ENCODE measurements around the gene TUBGCP6.
A peak's percentile ranks its signal among the peaks of the same experiment; 100 is the strongest.

Gene TUBGCP6

DNA sequence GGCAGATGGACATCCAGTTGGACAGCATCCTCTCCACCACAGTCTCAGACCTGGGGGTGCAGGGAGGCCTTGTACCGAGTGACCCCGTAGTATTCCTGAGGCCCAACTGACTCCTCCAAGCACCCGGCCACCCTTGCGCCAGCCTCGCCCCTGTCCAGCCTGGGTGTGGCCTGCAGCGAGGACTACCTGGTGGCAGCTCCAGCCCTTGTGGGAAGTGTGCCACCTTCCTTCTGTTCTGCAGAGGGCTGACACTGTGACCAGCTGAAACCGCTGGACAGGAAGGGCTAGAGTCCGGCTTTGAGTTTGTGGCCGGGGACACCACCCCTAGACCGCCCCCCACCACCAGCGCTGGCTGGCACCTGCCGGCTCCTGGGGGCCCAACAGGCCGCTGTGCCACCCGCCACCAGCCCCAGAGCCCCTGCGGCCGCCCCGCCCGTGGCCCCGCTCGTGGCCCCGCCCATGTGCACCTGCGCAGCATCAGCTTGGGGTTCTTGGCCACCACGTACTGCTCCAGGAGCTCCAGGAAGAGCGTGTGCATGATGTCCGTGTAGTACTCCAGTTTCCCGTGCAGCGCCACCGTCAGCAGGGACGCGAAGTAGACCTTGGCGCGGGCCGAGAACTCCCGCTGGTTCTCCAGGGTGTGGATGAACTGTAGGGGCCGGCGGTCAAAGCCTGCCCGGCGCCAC, 35.3 kb upstream of the TUBGCP6 start:
- peaks cover 73% of the 10 kb centered on the region for H3K36me3 ChIP-seq (ENCODE audit: low read depth)
- H3K4me1 ChIP-seq (ENCODE audit: insufficient read depth, poor library complexity, severe bottlenecking) = peaks cover 11% of the 10 kb centered on the region
- no peaks in the 10 kb centered on the region for H3K9me3 ChIP-seq (ENCODE audit: severe bottlenecking)
- TF ChIP-seq, protein P1, sequence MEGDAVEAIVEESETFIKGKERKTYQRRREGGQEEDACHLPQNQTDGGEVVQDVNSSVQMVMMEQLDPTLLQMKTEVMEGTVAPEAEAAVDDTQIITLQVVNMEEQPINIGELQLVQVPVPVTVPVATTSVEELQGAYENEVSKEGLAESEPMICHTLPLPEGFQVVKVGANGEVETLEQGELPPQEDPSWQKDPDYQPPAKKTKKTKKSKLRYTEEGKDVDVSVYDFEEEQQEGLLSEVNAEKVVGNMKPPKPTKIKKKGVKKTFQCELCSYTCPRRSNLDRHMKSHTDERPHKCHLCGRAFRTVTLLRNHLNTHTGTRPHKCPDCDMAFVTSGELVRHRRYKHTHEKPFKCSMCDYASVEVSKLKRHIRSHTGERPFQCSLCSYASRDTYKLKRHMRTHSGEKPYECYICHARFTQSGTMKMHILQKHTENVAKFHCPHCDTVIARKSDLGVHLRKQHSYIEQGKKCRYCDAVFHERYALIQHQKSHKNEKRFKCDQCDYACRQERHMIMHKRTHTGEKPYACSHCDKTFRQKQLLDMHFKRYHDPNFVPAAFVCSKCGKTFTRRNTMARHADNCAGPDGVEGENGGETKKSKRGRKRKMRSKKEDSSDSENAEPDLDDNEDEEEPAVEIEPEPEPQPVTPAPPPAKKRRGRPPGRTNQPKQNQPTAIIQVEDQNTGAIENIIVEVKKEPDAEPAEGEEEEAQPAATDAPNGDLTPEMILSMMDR (IDR thresholded peaks at IDR 0.05; ENCODE audit: poor library complexity, severe bottlenecking) = no peak
- no peaks in the 10 kb centered on the region for H3K27me3 ChIP-seq (ENCODE audit: insufficient read depth, poor library complexity, severe bottlenecking)
- DNase-seq (ENCODE audit: low spot score) (no peak), ATAC-seq (ENCODE audit: low read depth) (no peak)
- H3K4me3 ChIP-seq (ENCODE audit: severe bottlenecking) = no peak overlapping the region
- peak overlapping the region; percentile 3 for H3K27ac ChIP-seq (ENCODE audit: poor library complexity, severe bottlenecking)

DNA sequence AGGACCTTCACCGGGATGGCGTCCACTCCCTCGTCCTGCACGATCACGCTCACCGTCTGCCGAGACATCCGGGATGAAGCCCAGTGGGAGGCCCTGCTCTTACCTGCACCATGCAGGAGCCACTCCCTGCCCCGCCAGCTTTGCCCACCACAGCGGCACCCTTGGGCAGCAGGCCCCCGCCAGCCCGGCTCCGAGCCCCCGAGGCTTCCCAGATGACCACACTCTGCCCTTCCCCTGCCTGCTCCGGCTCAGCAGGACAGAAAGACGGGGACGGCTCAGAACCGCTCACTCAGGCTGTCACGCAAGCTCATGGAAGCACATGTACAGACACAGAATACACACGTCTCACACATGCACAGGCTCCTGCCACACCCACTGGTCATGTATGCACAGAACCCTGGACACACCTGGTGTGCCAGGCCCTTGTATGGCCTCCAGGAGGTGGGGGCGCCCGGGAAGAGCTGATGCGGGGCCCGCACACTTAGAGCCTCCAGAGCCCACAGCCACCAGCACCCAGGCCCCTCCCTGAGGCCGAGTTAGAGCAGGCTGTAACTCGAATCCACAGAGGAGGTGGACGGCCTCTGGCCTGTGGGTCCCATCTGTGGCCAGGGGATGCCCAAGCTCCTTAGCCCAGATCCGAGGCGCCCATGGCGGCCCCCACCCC, 34.3 kb upstream of the TUBGCP6 start:
- Histone ChIP-seq H3K4me1 (ENCODE audit: insufficient read depth, poor library complexity, severe bottlenecking) (peaks cover 11% of the 10 kb centered on the region), H3K36me3 (ENCODE audit: low read depth) (peaks cover 78% of the 10 kb centered on the region), H3K4me3 (ENCODE audit: severe bottlenecking) (no peak overlapping the region), H3K9me3 (ENCODE audit: severe bottlenecking) (no peaks in the 10 kb centered on the region), H3K27me3 (ENCODE audit: insufficient read depth, poor library complexity, severe bottlenecking) (no peaks in the 10 kb centered on the region), H3K27ac (ENCODE audit: poor library complexity, severe bottlenecking) (peak overlapping the region; percentile 3)
- no peak for ATAC-seq (ENCODE audit: low read depth)
- no peak for DNase-seq (ENCODE audit: low spot score)
- TF ChIP-seq, protein P1 (IDR thresholded peaks at IDR 0.05; ENCODE audit: poor library complexity, severe bottlenecking) = no peak

DNA sequence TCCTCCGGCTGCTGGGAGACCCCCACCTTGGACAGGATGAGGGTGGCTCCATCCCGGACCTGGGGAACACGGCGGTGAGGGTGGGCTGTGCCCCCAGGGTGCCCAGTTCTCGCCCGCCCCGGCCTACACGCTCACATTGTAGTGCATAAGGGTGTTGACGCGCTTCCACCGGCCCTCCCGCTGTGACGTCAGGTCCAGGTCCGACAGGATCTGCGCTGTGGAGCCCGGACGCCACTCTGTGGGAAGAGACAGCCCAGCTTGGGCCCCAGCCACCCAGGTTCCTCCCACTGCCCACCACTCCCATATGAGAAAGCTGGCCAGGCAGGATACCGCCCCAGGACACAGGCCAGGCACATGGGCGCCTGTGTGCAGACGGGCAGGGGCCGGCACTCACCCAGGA, 33.6 kb upstream of the TUBGCP6 start:
- Histone ChIP-seq H3K4me1 (ENCODE audit: insufficient read depth, poor library complexity, severe bottlenecking) (peaks cover 11% of the 10 kb centered on the region), H3K27me3 (ENCODE audit: insufficient read depth, poor library complexity, severe bottlenecking) (no peaks in the 10 kb centered on the region), H3K9me3 (ENCODE audit: severe bottlenecking) (no peaks in the 10 kb centered on the region), H3K36me3 (ENCODE audit: low read depth) (peaks cover 81% of the 10 kb centered on the region), H3K4me3 (ENCODE audit: severe bottlenecking) (no peak overlapping the region), H3K27ac (ENCODE audit: poor library complexity, severe bottlenecking) (no peak overlapping the region)
- no peak for ATAC-seq (ENCODE audit: low read depth)
- TF ChIP-seq, protein P1 (IDR thresholded peaks at IDR 0.05; ENCODE audit: poor library complexity, severe bottlenecking) = no peak
- DNase-seq (ENCODE audit: low spot score) = no peak

DNA sequence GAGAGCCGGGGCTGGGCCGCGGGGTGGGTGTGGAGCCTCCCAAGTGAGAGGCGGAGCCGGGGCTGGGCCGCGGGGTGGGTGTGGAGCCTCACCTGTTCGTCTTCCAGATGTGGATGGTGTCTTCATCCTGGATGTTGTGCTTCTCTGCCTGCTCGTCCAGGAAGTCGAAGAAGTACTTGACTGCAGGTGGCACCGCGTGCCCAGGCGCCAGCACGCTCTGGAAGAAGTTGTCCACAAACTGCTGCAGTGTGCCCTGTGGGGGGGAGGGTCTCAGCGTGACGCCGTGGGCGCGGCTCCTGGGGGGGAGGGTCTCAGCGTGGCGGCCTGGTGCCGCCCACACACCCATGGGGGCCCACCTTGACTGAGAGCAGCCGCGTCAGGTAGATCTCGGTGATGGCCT, 32.9 kb upstream of the TUBGCP6 start:
- no peak for ATAC-seq (ENCODE audit: low read depth)
- Histone ChIP-seq H3K9me3 (ENCODE audit: severe bottlenecking) (no peaks in the 10 kb centered on the region), H3K4me1 (ENCODE audit: insufficient read depth, poor library complexity, severe bottlenecking) (peaks cover 8% of the 10 kb centered on the region), H3K4me3 (ENCODE audit: severe bottlenecking) (no peak overlapping the region), H3K27me3 (ENCODE audit: insufficient read depth, poor library complexity, severe bottlenecking) (no peaks in the 10 kb centered on the region), H3K27ac (ENCODE audit: poor library complexity, severe bottlenecking) (no peak overlapping the region), H3K36me3 (ENCODE audit: low read depth) (peaks cover 77% of the 10 kb centered on the region)
- no peak for DNase-seq (ENCODE audit: low spot score)
- TF ChIP-seq, protein P1 (IDR thresholded peaks at IDR 0.05; ENCODE audit: poor library complexity, severe bottlenecking) = no peak

DNA sequence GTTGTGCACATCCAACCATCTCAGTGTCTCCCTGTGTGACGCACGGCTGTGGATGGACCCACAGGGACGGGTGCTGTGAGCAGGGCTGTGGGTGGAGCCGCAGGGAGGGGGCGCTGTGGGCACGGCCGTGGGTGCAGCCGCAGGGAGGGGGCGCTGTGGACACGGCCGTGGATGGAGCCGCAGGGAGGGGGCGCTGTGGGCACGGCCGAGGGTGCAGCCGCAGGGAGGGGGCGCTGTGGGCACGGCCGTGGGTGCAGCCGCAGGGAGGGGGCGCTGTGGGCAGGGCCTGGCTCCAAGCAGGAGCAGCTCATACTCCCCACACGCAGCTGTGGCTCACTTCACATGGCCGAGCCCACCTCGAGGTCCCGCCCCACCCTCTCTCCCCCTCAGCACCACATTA, 31.3 kb upstream of the TUBGCP6 start:
- Histone ChIP-seq H3K9me3 (ENCODE audit: severe bottlenecking) (no peaks in the 10 kb centered on the region), H3K4me1 (ENCODE audit: insufficient read depth, poor library complexity, severe bottlenecking) (peaks cover 4% of the 10 kb centered on the region), H3K4me3 (ENCODE audit: severe bottlenecking) (no peak overlapping the region), H3K27ac (ENCODE audit: poor library complexity, severe bottlenecking) (no peak overlapping the region), H3K27me3 (ENCODE audit: insufficient read depth, poor library complexity, severe bottlenecking) (no peaks in the 10 kb centered on the region), H3K36me3 (ENCODE audit: low read depth) (peaks cover 65% of the 10 kb centered on the region)
- no peak; the same call in 2 of the 3 replicates for ATAC-seq (ENCODE audit: low read depth)
- no peak for DNase-seq (ENCODE audit: low spot score)
- TF ChIP-seq, protein P1 (IDR thresholded peaks at IDR 0.05; ENCODE audit: poor library complexity, severe bottlenecking) = peak; percentile 20

All from RWPE2 (cell line).